Measurements from ENCODE around the gene TIAM2.

TIAM2 gene

DNA sequence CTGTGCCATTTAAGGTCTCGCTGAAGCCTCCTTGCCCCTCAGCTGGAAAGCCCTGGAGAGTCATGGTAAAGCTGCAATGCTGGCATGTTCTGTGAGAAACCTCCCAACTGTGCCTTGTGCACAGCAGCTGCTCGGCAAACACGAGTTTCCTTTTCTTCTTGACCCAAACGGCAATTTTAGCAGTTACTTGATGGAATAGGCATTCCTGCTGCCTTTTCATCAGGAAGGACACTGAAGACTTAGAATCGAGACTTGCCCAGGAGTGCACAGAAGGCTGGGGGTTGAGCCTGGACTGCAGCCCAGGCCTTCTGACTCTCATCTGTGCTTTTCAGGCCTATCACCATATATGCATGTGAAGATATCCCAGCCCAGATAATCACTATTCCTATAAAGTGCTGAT lies 240.0 kb downstream of the TIAM2 start:
- DNase-seq (ENCODE audit: low read depth), result no peak

DNA sequence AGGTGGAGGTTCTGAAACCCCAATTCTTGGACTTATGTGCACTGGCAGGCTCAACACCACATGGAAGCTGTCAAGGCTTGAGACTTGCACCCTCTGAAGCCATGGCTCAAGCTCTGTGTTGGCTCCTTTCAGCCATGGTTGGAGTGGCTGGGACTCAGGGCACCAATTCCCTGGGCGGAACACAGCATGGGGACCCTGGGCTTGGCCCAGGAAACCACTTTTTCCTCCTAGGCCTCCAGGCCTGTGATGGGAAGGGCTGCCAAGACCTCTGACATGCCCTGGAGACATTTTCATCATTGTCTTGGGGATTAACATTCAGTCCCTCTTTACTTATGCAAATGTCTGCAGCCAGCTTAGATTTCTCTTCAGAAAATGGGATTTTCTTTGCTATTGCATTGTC lies 242.5 kb downstream of the TIAM2 start:
- DNase-seq (ENCODE audit: low read depth), result no peak

DNA sequence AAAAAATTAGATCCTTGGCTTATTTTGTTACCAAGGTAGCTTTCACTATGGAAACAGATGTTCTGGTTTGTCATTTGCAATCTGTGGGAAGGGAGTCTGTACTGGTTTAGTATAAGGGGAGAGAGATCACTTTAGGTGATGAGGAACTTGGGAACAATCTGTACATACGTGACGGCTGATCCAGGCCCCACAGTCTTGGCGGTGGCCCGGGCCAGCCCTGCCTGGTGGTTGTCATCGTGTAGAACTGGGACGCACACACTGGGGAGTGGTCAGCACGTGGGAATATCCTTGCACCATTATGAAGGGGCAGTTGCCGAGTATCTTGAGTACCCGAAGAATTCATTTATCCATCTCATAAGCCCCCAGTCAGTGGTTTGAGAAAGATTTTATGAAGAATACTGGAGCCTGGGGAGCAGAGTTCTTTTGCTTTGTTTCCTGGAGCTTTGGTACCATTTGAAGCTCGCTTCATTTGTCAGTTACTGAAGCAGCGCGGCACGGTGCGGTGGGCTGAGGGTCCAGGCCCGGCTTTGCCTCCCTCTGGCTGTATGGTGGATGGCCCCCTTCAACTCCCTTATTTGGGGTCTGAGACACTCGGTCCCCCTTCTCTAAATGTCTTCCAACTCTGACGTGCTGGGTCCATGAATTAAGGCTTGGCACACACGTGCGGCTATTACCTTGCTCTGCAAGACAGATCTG lies 245.9 kb downstream of the TIAM2 start:
- no peak for DNase-seq (ENCODE audit: low read depth)

DNA sequence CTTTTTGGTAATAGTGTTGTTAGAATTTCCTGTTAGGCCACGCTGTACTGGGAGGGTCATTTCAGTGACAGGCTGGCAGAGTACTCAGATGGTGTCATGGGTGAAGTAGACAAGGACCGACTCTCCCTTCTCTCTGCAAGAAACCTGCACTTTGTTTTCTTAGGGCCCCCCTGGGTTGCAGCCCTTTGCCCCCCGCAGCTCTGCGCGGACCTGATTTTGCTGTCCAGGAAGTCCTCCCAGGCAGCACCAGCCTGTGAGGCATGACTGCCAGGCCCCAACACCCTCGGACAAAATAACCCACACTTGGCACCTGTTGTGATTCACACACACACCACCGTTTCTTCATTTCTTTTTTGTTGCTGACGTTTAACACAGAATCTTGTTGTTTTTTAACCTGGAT lies 246.9 kb downstream of the TIAM2 start:
- DNase-seq (ENCODE audit: low read depth), result no peak

- DNase-seq (ENCODE audit: low read depth), result peak; percentile 52
Measured at GRCh38 chr6:155244434-155244833, 249.3 kb downstream of the TIAM2 start.

- DNase-seq (ENCODE audit: low read depth), result no peak
Measured at GRCh38 chr6:155245193-155245592, 250.1 kb downstream of the TIAM2 start.

DNA sequence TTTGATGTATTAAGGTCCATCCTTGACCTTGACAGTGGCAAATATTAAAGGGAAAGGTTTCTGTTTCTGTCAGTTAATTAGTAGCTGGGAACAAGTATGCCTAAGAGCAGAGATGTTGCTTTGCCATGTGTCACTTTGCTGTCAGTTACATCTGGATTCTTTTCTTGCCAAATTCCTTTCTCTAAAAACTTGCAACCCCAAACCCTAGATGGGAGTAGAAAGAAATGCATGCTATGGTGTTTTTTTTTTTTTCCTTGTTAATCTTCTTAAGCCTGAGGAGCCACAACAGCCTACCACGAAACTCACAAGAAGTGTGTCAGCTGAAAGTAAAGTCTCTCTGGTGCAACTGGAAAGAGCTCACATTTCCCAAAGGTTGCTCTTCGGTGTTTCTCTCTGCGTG lies 250.7 kb downstream of the TIAM2 start:
- peak; percentile 73 for DNase-seq (ENCODE audit: low read depth)

DNA sequence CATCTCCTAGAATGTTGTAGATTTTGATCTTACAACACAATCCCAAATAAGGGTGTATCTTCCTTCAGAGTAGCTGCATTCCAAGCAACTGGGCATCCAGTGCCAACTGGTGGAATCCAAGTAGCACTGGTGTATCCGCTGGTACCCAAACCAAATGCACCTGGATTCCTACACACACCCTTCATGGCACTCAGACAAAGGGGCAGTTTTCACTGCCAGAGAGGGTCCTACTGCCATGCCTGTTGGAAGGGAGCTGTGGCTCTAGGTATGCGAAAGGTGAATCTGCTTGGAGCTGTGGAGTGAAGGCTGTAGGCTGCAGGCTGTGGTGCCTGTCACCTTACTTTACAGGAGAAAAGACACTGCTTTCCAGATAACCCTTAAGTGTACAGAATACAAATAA lies 251.7 kb downstream of the TIAM2 start:
- no peak for DNase-seq (ENCODE audit: low read depth)

DNA sequence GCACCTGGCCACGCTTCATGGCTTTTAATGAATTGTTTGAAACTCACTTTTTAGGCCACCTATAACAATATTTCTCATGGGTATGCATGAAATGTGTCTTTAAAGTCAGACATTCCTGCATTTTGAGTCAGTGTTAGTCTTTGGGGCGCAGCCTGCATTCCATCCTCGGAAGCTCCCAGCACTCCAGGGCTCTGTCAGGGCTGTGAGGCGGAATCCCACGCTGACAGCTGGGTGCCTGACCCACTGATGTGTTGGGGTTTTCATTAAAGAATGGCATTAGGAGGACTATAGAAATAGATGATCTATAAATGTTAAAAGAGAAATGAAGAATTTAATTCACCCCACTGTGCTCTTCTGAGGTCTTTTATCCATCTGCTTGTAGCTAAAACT lies 252.5 kb downstream of the TIAM2 start:
- DNase-seq (ENCODE audit: low read depth), result peak; percentile 75

DNA sequence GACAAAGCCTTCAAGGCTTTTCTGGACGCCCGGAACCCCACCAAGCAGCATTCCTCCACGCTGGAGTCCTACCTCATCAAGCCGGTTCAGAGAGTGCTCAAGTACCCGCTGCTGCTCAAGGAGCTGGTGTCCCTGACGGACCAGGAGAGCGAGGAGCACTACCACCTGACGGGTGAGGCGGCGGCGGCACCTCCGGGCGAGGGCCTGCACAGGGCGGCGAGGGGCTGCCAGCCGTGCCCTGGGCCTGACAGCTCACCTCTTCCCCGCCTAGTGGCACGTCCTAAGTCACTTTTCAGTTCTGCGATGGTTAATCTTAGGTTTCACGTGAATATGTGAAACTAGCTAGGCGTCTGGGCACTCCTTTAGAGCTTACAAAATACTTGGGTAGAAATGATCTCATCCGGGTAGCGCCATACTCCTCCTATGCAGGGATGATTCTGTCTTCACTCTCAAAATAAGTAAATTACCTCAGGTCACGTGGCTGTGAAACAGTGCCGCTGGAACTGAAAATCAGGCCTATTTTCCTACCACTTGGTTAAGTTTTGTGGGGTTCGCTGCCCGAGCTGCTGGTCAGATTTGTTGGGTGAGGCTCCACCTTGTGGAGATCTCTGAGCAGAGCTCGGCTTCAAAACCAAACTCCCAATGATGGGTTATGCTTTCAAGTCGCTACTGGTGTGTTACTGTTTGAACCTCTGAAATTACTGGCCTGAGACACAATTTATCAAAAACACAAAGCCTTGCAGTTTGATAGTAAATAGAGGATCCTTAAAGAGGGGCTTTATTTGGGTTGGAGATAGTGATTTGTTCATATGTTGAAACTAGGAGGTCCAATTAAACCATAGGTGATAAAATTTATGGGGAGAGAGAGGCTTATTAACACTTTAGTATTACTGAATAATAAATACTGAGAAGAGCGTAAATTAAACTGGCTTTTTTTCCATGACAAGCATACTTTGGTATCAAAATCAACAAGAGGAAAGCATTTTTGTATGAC lies 253.2 kb downstream of the TIAM2 start:
- DNase-seq (ENCODE audit: low read depth), result peak; percentile 81

DNA sequence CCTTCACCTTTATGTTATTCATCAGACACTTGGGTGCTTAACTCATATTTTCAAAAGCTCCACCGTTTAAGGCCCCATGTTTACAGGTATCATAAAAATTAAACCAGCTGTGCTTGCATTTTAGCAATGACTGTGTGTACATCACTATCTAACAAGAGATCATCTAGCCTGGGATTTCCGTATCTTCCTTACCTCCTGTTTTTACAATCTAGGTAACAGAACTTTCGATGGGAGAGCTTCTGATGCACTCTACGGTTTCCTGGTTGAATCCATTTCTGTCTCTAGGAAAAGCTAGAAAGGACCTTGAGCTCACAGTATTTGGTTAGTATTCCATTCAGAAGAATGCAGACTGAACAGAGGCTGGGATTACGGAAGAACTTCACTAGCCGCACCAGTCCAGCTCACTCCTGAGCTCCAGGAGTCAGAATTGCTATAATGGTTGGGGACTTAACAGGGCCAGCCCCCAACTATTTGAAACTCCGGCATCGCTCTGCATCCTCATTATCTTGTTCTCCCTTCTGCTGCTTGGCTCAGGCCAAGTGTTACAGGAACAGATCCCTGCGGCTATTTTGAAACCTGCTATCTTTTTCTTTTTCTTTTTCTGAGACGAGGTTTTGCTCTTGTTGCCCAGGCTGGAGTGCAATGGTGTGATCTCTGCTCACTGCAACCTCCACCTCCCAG lies 255.7 kb downstream of the TIAM2 start:
- no peak for DNase-seq (ENCODE audit: low read depth)

DNA sequence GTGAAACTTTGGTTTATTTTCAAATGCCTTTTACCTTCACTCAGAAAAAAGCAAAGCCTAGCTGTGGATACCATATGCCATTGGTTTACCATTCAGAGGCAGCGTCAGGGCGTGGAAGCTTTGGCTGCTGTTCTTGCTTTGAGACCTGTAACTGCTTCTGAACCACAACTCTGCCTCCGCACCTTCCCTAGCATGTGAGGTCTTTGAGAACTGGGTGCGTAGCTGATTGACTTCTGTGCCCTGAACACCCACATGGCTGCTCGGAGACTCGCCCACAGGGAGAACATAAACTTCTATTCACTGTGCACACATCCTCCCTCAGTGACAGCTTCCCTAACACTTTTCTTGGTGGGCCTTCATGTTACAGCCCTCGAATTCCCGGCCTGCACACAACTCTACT lies 257.5 kb downstream of the TIAM2 start:
- no peak for DNase-seq (ENCODE audit: low read depth)

GRCh38 chr6:155253337-155253736 lies 258.2 kb downstream of the TIAM2 start:
- no peak for DNase-seq (ENCODE audit: low read depth)

DNA sequence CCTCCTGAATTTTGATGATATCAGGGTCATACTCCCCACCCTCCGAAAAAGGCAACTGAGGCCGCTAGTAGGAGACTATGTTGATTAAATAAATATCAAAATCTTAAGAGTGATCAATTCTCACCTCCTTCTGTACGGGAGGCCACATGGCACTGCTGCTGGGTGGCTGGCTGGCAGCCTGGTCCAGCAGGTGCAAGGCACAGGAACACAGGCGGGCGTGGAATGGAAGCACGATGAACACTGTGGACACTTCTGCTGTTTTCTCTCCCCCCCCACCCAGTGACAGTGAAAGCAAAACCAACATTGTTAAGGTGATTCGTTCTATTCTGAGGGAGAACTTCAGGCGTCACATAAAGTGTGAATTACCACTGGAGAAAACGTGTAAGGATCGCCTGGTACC lies 259.0 kb downstream of the TIAM2 start:
- DNase-seq (ENCODE audit: low read depth), result no peak

DNA sequence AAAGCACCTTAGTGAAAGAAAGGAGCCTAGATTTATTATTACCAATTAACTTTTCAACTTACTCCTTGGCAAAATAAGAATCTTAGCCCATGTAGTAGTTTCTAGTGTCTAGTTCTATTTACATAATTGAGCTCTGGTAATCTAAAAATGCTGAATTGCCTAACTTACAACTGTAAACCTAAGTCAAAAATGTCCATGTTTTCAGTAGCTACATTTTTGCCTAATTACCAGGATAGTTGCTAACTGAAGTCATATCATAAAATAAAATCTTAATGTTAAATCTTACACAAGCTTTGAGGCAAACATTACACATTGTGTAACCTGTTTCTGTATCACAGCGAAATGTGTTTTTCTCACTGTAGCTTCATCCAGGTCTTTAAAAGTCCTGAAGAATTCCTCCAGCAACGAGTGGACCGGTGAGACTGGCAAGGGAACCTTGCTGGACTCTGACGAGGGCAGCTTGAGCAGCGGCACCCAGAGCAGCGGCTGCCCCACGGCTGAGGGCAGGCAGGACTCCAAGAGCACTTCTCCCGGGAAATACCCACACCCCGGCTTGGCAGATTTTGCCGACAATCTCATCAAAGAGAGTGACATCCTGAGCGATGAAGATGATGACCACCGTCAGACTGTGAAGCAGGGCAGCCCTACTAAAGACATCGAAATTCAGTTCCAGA lies 261.1 kb downstream of the TIAM2 start:
- DNase-seq (ENCODE audit: low read depth), result peak; percentile 70

DNA sequence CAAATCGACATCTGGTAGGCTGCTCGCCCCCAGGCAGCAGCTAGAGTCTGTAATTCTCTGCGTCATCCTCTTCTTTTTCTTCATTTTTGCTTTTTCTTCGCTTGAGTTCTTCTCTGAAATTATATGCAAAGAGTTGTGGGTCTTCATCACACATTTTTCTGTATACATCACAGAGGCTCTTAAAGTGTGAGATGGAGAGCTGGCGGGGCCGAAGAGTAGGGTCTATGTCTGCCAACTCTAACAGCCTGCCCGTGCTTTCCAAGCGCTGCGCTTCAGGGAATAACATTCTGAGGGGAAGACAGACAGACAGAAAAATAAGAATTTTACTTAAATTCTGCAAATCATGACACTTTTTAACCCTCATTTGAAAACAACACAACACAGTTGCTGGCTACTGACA lies 262.7 kb downstream of the TIAM2 start:
- no peak for DNase-seq (ENCODE audit: low read depth)

DNA sequence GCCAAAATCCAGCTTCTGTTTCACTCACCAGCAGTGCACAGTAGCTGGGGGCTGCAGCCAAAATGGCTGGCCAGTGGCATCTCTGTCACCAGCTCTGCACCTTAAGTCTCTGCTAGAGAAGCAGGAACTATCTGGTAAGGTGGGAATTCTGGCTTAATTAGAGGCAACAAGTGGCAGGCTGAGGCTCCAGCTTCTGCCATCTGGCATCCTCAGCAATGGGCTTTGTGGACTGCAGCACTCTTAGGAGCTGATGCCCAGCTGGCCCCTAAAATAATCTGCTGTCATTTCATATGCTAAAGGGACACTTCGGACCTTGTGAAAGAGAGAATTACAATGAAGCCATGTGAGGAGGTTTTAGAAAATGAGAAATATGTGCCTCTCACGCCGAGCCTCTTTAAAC lies 264.1 kb downstream of the TIAM2 start:
- DNase-seq (ENCODE audit: low read depth), result no peak

GRCh38 chr6:155259897-155260296 lies 264.8 kb downstream of the TIAM2 start:
- DNase-seq (ENCODE audit: low read depth), result no peak

GRCh38 chr6:155260686-155261085 lies 265.6 kb downstream of the TIAM2 start:
- no peak for DNase-seq (ENCODE audit: low read depth)

GRCh38 chr6:155261111-155261900 lies 266.2 kb downstream of the TIAM2 start:
- no peak for DNase-seq (ENCODE audit: low read depth)

DNA sequence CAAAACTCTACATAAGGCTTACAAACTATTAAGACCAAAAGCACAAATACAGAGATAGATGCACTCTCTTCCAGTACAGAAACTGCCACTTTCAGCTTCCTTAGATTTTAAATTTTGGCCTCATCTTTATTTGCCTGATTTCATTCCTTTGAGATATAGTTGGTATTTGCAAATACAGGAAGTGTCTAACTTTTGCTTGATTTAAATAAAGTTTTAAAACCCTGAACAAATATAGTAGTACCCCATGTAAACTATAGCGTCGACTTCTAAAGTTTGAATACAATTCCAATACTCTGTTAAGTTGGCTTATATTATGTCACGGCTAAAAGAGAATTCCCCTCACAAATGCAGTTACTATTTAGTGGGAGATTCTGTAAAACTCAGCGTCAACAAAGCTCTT lies 267.5 kb downstream of the TIAM2 start:
- no peak for DNase-seq (ENCODE audit: low read depth)

All from amniotic epithelial cell (primary cell).